ENCODE results near the gene COMMD4. TPM values are rescaled to one million over a fixed set of nuclear protein-coding genes. Genes with fewer than 3 reads are reported as not detected.

The COMMD4 gene
- total RNA-seq, 1 donor from 2014 or later, result 147 TPM

GRCh38 chr15:75363786-75364185 is 27.9 kb downstream of the COMMD4 start:
- TF ChIP-seq CTCF (conservative IDR thresholded peaks at IDR 0.05; ENCODE audit: low read depth, low read length), result no peak
- DNase-seq (ENCODE audit: low read depth), result no peak
- H3K4me3 ChIP-seq (ENCODE audit: low read depth, low read length), result no peak overlapping the region

GRCh38 chr15:75364881-75365280 is 29.0 kb downstream of the COMMD4 start:
- no peak for TF ChIP-seq CTCF (conservative IDR thresholded peaks at IDR 0.05; ENCODE audit: low read depth, low read length)
- DNase-seq (ENCODE audit: low read depth), result no peak
- no peak overlapping the region for H3K4me3 ChIP-seq (ENCODE audit: low read depth, low read length)

- TF ChIP-seq CTCF (conservative IDR thresholded peaks at IDR 0.05; ENCODE audit: low read depth, low read length), result no peak
- H3K4me3 ChIP-seq (ENCODE audit: low read depth, low read length), result no peak overlapping the region
- no peak for DNase-seq (ENCODE audit: low read depth)
These were observed 30.3 kb downstream of the COMMD4 start for GRCh38 chr15:75366163-75366562.

GRCh38 chr15:75367006-75367405 is 31.1 kb downstream of the COMMD4 start:
- TF ChIP-seq CTCF (conservative IDR thresholded peaks at IDR 0.05; ENCODE audit: low read depth, low read length), result no peak
- no peak overlapping the region for H3K4me3 ChIP-seq (ENCODE audit: low read depth, low read length)
- no peak for DNase-seq (ENCODE audit: low read depth)

GRCh38 chr15:75367406-75367912 is 31.6 kb downstream of the COMMD4 start:
- no peak for DNase-seq (ENCODE audit: low read depth)
- H3K4me3 ChIP-seq (ENCODE audit: low read depth, low read length), result peak overlapping the region; percentile 67
- no peak for TF ChIP-seq CTCF (conservative IDR thresholded peaks at IDR 0.05; ENCODE audit: low read depth, low read length)

GRCh38 chr15:75367913-75368688 is 32.2 kb downstream of the COMMD4 start, which contains the start of gene MAN2C1:
TSS of gene MAN2C1 (minus strand) at chr15:75368607. CDS start at chr15:75368583, 24 bp downstream.
- DNase-seq (ENCODE audit: low read depth), result peak; percentile 69
- TF ChIP-seq CTCF (conservative IDR thresholded peaks at IDR 0.05; ENCODE audit: low read depth, low read length), result peak; percentile 75
- H3K4me3 ChIP-seq (ENCODE audit: low read depth, low read length), result peak within 1 kb of the TSS; percentile 67

Measured in epithelial cell of proximal tubule (primary cell).